Ishikawa (cell line): Measurements from ENCODE around the gene FUS.

Experiments used
- CEBPB ChIP-seq: IDR thresholded peaks from 2 replicates; pipeline ENCODE4 v1.6.1; 2012
- CREB1 ChIP-seq: IDR thresholded peaks from 2 replicates; pipeline ENCODE4 v1.6.1; 2012; ENCODE audit warnings: low read depth
- EGR1 ChIP-seq: IDR thresholded peaks from 2 replicates; pipeline ENCODE4 v1.6.1; 2012
- EP300 ChIP-seq: IDR thresholded peaks from 2 replicates; pipeline ENCODE4 v1.6.1; 2012; ENCODE audit warnings: borderline replicate concordance
- FOXM1 ChIP-seq: IDR thresholded peaks from 2 replicates; pipeline ENCODE4 v1.6.1; 2012; ENCODE audit warnings: low read depth, borderline replicate concordance
- NFIC ChIP-seq: IDR thresholded peaks from 2 replicates; pipeline ENCODE4 v1.6.1; 2012
- RAD21 ChIP-seq: IDR thresholded peaks from 2 replicates; pipeline ENCODE4 v1.6.1; 2012; ENCODE audit warnings: low read depth
- REST ChIP-seq: IDR thresholded peaks from 2 replicates; pipeline ENCODE4 v1.6.1; 2012; ENCODE audit warnings: low read depth, mild to moderate bottlenecking
- TAF1 ChIP-seq: IDR thresholded peaks from 2 replicates; pipeline ENCODE4 v1.6.1; 2012; ENCODE audit warnings: low read depth, mild to moderate bottlenecking
- TCF12 ChIP-seq: IDR thresholded peaks from 2 replicates; pipeline ENCODE4 v1.6.1; 2012; ENCODE audit warnings: low read depth
- TEAD4 ChIP-seq: IDR thresholded peaks from 2 replicates; pipeline ENCODE4 v1.6.1; 2012
- USF1 ChIP-seq: IDR thresholded peaks from 2 replicates; pipeline ENCODE4 v1.6.1; 2012
- YY1 ChIP-seq: IDR thresholded peaks from 2 replicates; pipeline ENCODE4 v1.6.1; 2012; ENCODE audit warnings: low read depth
- ZBTB7A ChIP-seq: IDR thresholded peaks from 2 replicates; pipeline ENCODE4 v1.6.1; 2012; ENCODE audit warnings: low read depth
- TF ChIP-seq, protein P1 (sequence below): IDR thresholded peaks from 2 replicates; pipeline ENCODE4 v1.6.1; 2012

The FUS gene

GRCh38 chr16:31221357-31222160 lies 41.6 kb downstream of the FUS start:
- no peak for TF ChIP-seq TEAD4
- no peak for TF ChIP-seq EGR1
- TF ChIP-seq, protein P1, sequence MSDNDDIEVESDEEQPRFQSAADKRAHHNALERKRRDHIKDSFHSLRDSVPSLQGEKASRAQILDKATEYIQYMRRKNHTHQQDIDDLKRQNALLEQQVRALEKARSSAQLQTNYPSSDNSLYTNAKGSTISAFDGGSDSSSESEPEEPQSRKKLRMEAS: no peak
- 0 out of 2 replicates have a peak, but pooled peaks have one; percentile 39 for TF ChIP-seq YY1

GRCh38 chr16:31223044-31223443 lies 43.1 kb downstream of the FUS start:
- no peak for TF ChIP-seq EGR1
- TF ChIP-seq, protein P1: no peak

GRCh38 chr16:31224092-31224955 lies 44.4 kb downstream of the FUS start:
- TF ChIP-seq USF1 (no peak), ZBTB7A (no peak), EP300 (no peak), RAD21 (no peak), CREB1 (no peak), YY1 (no peak), FOXM1 (no peak), TCF12 (no peak), TAF1 (no peak), CEBPB (no peak), TEAD4 (no peak)
- TF ChIP-seq, protein P1: no peak

GRCh38 chr16:31225193-31225592 lies 45.3 kb downstream of the FUS start:
- no peak for TF ChIP-seq ZBTB7A
- no peak for TF ChIP-seq FOXM1
- TF ChIP-seq TEAD4: no peak
- no peak for TF ChIP-seq CEBPB
- TF ChIP-seq EP300: no peak
- TF ChIP-seq RAD21: no peak
- TF ChIP-seq YY1: no peak
- no peak for TF ChIP-seq USF1

GRCh38 chr16:31228206-31228605 lies 48.3 kb downstream of the FUS start:
- TF ChIP-seq YY1 (no peak), RAD21 (no peak), EGR1 (no peak), CREB1 (no peak), USF1 (no peak), NFIC (no peak), TCF12 (no peak), REST (no peak), TAF1 (no peak), EP300 (no peak), ZBTB7A (no peak), FOXM1 (no peak), TEAD4 (no peak), CEBPB (no peak)
- TF ChIP-seq, protein P1: no peak

GRCh38 chr16:31229501-31229900 lies 49.6 kb downstream of the FUS start:
- TF ChIP-seq CEBPB (no peak), EP300 (no peak), TCF12 (no peak), RAD21 (no peak), NFIC (no peak), CREB1 (no peak), TEAD4 (no peak), TAF1 (no peak), REST (no peak), FOXM1 (no peak), YY1 (no peak), ZBTB7A (no peak)
- TF ChIP-seq, protein P1: no peak
